SK-N-SH (cell line): ENCODE measurements around the gene ZKSCAN2. TPM values are rescaled to one million over a fixed set of nuclear protein-coding genes. Genes with fewer than 3 reads are reported as not detected.

ENCODE experiments used
- CTCF ChIA-PET: fragments of 300-600, 350-600 bp; formaldehyde crosslinking; extraction: SDS; loops from one replicate; lab custom pipeline; 2021; lab: Yijun Ruan, JAX
- POLR2A ChIA-PET: fragments of 350-600 bp; sonication (Branson Sonifier 250); formaldehyde crosslinking; extraction: SDS; loops from one replicate; lab custom pipeline; 2020; ENCODE audit warnings: antibody characterized with exemption, inconsistent platforms; lab: Yijun Ruan, JAX
- DNase-seq: peaks from one replicate; pipeline ENCODE4 v3.0.0; 2012
- H2AFZ ChIP-seq: fragments of 200-600 bp; sonication (generic); 2 replicates; pipeline ENCODE4 v1.8.1; 2016; ENCODE audit warnings: antibody characterized with exemption, mild to moderate bottlenecking, low read depth
- H3F3A ChIP-seq: fragments of 200-600 bp; sonication (generic); replicated peaks from 2 replicates; pipeline ENCODE3; 2016; ENCODE audit warnings: antibody characterized with exemption, mild to moderate bottlenecking; ENCODE audit not compliant: insufficient read depth
- H3K27ac ChIP-seq, 2 experiments: fragments of 200-500 bp in 1 of 2; fragments of 200-600 bp in 1 of 2; sonication (Bioruptor generic) in 1 of 2; sonication (generic), shearing (Covaris generic) in 1 of 2; 2 replicates each; pipeline versions ENCODE4 v1.5.1 to v1.6.1; 2014 to 2016; ENCODE audit warnings: low read depth in 2 of 2, inconsistent platforms in 1 of 2, low read length in 1 of 2, mild to moderate bottlenecking in 1 of 2, mixed read lengths in 1 of 2
- H3K27me3 ChIP-seq: fragments of 200-600 bp; sonication (generic), shearing (Covaris generic); 2 replicates; pipeline ENCODE4 v1.6.1; 2016; ENCODE audit warnings: mixed run types; ENCODE audit not compliant: insufficient read depth
- H3K36me3 ChIP-seq, 2 experiments: fragments of 200-500 bp in 1 of 2; fragments of 200-600 bp in 1 of 2; sonication (Bioruptor generic) in 1 of 2; sonication (generic) in 1 of 2; replicated peaks in 1 of 2; 2 replicates each; pipeline versions ENCODE3 to v1.5.1; 2014 to 2016; ENCODE audit warnings: low read length in 1 of 2, mild to moderate bottlenecking in 1 of 2; ENCODE audit not compliant: insufficient read depth in 2 of 2, control insufficient read depth in 1 of 2
- H3K4me1 ChIP-seq, 2 experiments: fragments of 200-500 bp in 1 of 2; fragments of 200-600 bp in 1 of 2; sonication (Bioruptor generic) in 1 of 2; sonication (generic), shearing (Covaris generic) in 1 of 2; 2 replicates each; pipeline versions ENCODE4 v1.5.1 to v1.6.1; 2014 to 2016; ENCODE audit warnings: low read depth in 1 of 2, low read length in 1 of 2, mixed run types in 1 of 2; ENCODE audit not compliant: insufficient read depth in 2 of 2, control insufficient read depth in 1 of 2
- H3K4me2 ChIP-seq: fragments of 200-600 bp; sonication (generic), shearing (Covaris generic); 2 replicates; pipeline ENCODE4 v1.6.1; 2017; ENCODE audit warnings: mixed run types
- H3K4me3 ChIP-seq, 2 experiments: fragments of 200-500 bp in 1 of 2; fragments of 200-600 bp in 1 of 2; sonication (Bioruptor generic) in 1 of 2; sonication (generic), shearing (Covaris generic) in 1 of 2; 2 replicates each; pipeline versions ENCODE4 v1.5.1 to v1.8.1; 2014 to 2016; ENCODE audit warnings: low read depth in 2 of 2, inconsistent platforms in 1 of 2, low read length in 1 of 2, mild to moderate bottlenecking in 1 of 2, mixed read lengths in 1 of 2, moderate library complexity in 1 of 2
- H3K79me2 ChIP-seq: fragments of 200-600 bp; sonication (generic); 2 replicates; pipeline ENCODE4 v1.8.1; 2017; ENCODE audit warnings: mild to moderate bottlenecking; ENCODE audit not compliant: insufficient read depth
- H3K9ac ChIP-seq: fragments of 200-600 bp; sonication (generic); 2 replicates; pipeline ENCODE4 v1.6.1; 2017; ENCODE audit warnings: mixed run types
- H3K9me2 ChIP-seq: fragments of 200-600 bp; sonication (generic); 2 replicates; pipeline ENCODE4 v1.6.1; 2017; ENCODE audit warnings: mixed run types
- H3K9me3 ChIP-seq: fragments of 200-600 bp; sonication (generic); 2 replicates; pipeline ENCODE4 v1.6.1; 2017; ENCODE audit warnings: mixed run types, mild to moderate bottlenecking, moderate library complexity
- H4K20me1 ChIP-seq: fragments of 200-600 bp; sonication (generic); 2 replicates; pipeline ENCODE4 v1.6.1; 2017; ENCODE audit warnings: mild to moderate bottlenecking, mixed run types; ENCODE audit not compliant: insufficient read depth
- CHD2 ChIP-seq: fragments of 150-350 bp; IDR thresholded peaks from 2 replicates; pipeline ENCODE4 v1.6.1; 2018; ENCODE audit warnings: low read length; ENCODE audit not compliant: partially characterized antibody
- EZH2phosphoT487 ChIP-seq: fragments of 200-600 bp; sonication (generic); IDR thresholded peaks from 2 replicates; pipeline ENCODE4 v1.6.1; 2017; ENCODE audit warnings: low read depth, mixed run types, mild to moderate bottlenecking, antibody characterized with exemption, moderate library complexity, borderline replicate concordance
- FOSL2 ChIP-seq: IDR thresholded peaks from 2 replicates; pipeline ENCODE4 v1.4.0; 2012; ENCODE audit warnings: low read depth, mild to moderate bottlenecking, moderate library complexity, borderline replicate concordance
- FOXJ3 ChIP-seq: sonication (generic); formaldehyde crosslinking; IDR thresholded peaks from 2 replicates; pipeline ENCODE4 v1.5.1; 2020; ENCODE audit warnings: mild to moderate bottlenecking, missing genetic modification reagents
- GABPA ChIP-seq: IDR thresholded peaks from 2 replicates; pipeline ENCODE4 v1.4.0; 2012; ENCODE audit warnings: low read depth, mild to moderate bottlenecking
- GATA2 ChIP-seq: sonication (generic); formaldehyde crosslinking; IDR thresholded peaks from 2 replicates; pipeline ENCODE4 v1.5.0; 2020; ENCODE audit warnings: mild to moderate bottlenecking, missing genetic modification reagents
- MEF2A ChIP-seq: IDR thresholded peaks from 2 replicates; pipeline ENCODE4 v1.4.0; 2012; ENCODE audit warnings: low read depth, borderline replicate concordance
- MXI1 ChIP-seq: IDR thresholded peaks from 2 replicates; pipeline ENCODE4 v1.6.1; 2012; ENCODE audit warnings: mild to moderate bottlenecking, low read depth, low read length, improper control_type of control experiment
- NFIC ChIP-seq: IDR thresholded peaks from 2 replicates; pipeline ENCODE4 v1.4.0; 2012; ENCODE audit warnings: borderline replicate concordance
- NRF1 ChIP-seq: IDR thresholded peaks from 2 replicates; pipeline ENCODE4 v1.6.1; 2012; ENCODE audit warnings: low read depth, mild to moderate bottlenecking, low read length
- PBX3 ChIP-seq: IDR thresholded peaks from 2 replicates; pipeline ENCODE4; 2012
- POLR2AphosphoS5 ChIP-seq: IDR thresholded peaks from 2 replicates; pipeline ENCODE4 v1.6.1; 2012; ENCODE audit warnings: low read depth, low read length
- RCOR1 ChIP-seq: fragments of 150-350 bp; IDR thresholded peaks from 2 replicates; pipeline ENCODE4 v1.6.1; 2017; ENCODE audit warnings: antibody characterized with exemption, low read length
- SMC3 ChIP-seq: IDR thresholded peaks from 2 replicates; pipeline ENCODE4 v1.6.1; 2012; ENCODE audit warnings: low read depth, low read length, improper control_type of control experiment
- TAF1 ChIP-seq: IDR thresholded peaks from 2 replicates; pipeline ENCODE4 v1.6.1; 2012; ENCODE audit warnings: low read depth, mild to moderate bottlenecking, low read length, moderate library complexity, borderline replicate concordance
- TCF12 ChIP-seq: IDR thresholded peaks from 2 replicates; pipeline ENCODE4 v1.4.0; 2012
- TEAD4 ChIP-seq: IDR thresholded peaks from 2 replicates; pipeline ENCODE4 v1.4.0; 2012; ENCODE audit warnings: mild to moderate bottlenecking, borderline replicate concordance; ENCODE audit not compliant: insufficient read depth
- WGBS: methylation state at CpG from one replicate; pipeline ENCODE4 v1.1.6; 2017; ENCODE audit warnings: low lambda C conversion rate; 5-methylcytosine and 5-hydroxymethylcytosine counted together
- polyA plus RNA-seq, 3 experiments: library from polyadenylated mRNA; depleted of rRNA; stranded (reverse); fragments of >200 nt; gene quantifications; 2 replicates each; pipeline ENCODE4 v1.2.3, GENCODE V29; 2012
- TF ChIP-seq, protein P1 (sequence below): IDR thresholded peaks from 2 replicates; pipeline ENCODE4 v1.4.0; 2012; ENCODE audit warnings: low read depth, borderline replicate concordance
- TF ChIP-seq, protein P2 (sequence below): IDR thresholded peaks from 2 replicates; pipeline ENCODE4 v1.4.0; 2012; ENCODE audit warnings: low read depth, borderline replicate concordance

ZKSCAN2 gene
- polyA plus RNA-seq, 1 of the 3 experiments (the other 2 are of a cell fraction) = 1.6 TPM

DNA sequence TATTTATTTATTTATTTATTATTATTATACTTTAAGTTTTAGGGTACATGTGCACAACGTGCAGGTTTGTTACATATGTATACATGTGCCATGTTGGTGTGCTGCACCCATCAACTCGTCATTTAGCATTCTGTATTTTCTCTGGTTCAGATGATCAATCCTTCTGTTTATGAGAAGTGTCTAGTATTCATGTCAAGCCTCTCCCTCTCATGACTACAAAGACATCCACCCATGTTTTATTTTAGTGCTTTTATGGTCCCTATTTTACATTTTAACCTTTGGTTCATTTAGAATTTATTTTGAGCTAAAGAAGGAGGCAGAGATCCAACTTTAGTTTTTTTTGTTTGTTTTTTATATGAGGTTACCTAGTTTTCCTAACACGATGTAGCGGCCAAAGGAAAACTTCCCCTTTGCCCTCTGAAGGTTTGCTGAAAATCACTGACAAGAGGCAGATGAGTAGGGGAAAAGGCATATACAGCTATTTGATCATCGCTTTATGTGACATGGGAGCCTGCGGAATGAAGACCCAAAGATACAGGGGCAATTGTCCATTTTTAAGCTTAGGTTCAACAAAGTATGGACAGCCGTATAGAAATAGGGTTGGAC is 63.3 kb downstream of the ZKSCAN2 start (continued):
- TF ChIP-seq, protein P1, sequence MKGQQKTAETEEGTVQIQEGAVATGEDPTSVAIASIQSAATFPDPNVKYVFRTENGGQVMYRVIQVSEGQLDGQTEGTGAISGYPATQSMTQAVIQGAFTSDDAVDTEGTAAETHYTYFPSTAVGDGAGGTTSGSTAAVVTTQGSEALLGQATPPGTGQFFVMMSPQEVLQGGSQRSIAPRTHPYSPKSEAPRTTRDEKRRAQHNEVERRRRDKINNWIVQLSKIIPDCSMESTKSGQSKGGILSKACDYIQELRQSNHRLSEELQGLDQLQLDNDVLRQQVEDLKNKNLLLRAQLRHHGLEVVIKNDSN = no peak
- TF ChIP-seq EZH2phosphoT487 (no peak), TAF1 (no peak), PBX3 (no peak)
- TF ChIP-seq, protein P2, sequence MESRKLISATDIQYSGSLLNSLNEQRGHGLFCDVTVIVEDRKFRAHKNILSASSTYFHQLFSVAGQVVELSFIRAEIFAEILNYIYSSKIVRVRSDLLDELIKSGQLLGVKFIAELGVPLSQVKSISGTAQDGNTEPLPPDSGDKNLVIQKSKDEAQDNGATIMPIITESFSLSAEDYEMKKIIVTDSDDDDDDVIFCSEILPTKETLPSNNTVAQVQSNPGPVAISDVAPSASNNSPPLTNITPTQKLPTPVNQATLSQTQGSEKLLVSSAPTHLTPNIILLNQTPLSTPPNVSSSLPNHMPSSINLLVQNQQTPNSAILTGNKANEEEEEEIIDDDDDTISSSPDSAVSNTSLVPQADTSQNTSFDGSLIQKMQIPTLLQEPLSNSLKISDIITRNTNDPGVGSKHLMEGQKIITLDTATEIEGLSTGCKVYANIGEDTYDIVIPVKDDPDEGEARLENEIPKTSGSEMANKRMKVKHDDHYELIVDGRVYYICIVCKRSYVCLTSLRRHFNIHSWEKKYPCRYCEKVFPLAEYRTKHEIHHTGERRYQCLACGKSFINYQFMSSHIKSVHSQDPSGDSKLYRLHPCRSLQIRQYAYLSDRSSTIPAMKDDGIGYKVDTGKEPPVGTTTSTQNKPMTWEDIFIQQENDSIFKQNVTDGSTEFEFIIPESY = no peak

- no peak overlapping the region for H3K4me3 ChIP-seq
- no peaks in the 10 kb centered on the region for H3K36me3 ChIP-seq
- no peaks in the 10 kb centered on the region for H3K27me3 ChIP-seq
- 81% methylated on average over 6 of the region's 6 CpGs for WGBS
- H3F3A ChIP-seq = no peaks in the 10 kb centered on the region
- DNase-seq = no peak
- H3K9ac ChIP-seq = no peak overlapping the region
- H3K4me1 ChIP-seq = no peaks in the 10 kb centered on the region
- no peak overlapping the region for H3K4me2 ChIP-seq
- POLR2A ChIA-PET = interaction anchor here (0.6 kb wide), 1 partner anchor 432 kb away, joined by 3 read pairs; no protein-coding TSS in a partner anchor
- no peaks in the 10 kb centered on the region for H3K9me3 ChIP-seq
- no peaks in the 10 kb centered on the region for H4K20me1 ChIP-seq
- TF ChIP-seq NRF1 = no peak
- TF ChIP-seq NFIC = no peak
- TF ChIP-seq, protein P1 = no peak
- TF ChIP-seq POLR2AphosphoS5 = no peak
- no peak for TF ChIP-seq FOSL2
- TF ChIP-seq, protein P2 = no peak
- no peak for TF ChIP-seq MEF2A
- TF ChIP-seq CHD2 = no peak
- TF ChIP-seq FOXJ3 = no peak
- no peak for TF ChIP-seq GABPA
- no peak for TF ChIP-seq MXI1
- TF ChIP-seq TEAD4 = no peak
- TF ChIP-seq SMC3 = no peak
- TF ChIP-seq RCOR1 = no peak
- TF ChIP-seq TCF12 = no peak
- TF ChIP-seq GATA2 (CRISPR knock-in tag) = no peak
- no peak for TF ChIP-seq EZH2phosphoT487
- TF ChIP-seq TAF1 = no peak
- no peaks in the 10 kb centered on the region for H3K9me2 ChIP-seq
- CTCF ChIA-PET = no interaction called here
- no peaks in the 10 kb centered on the region for H3K79me2 ChIP-seq
- H3K27ac ChIP-seq = no peak overlapping the region
- no peak overlapping the region for H2AFZ ChIP-seq
These were observed 65.5 kb downstream of the ZKSCAN2 start for GRCh38 chr16:25192096-25192495.
